GM18526 (cell line): Measurements from ENCODE around the gene THBD.

ENCODE experiments used
- POLR2A ChIP-seq: IDR thresholded peaks from 3 replicates; pipeline ENCODE4 v1.6.1; 2011; ENCODE audit not compliant: insufficient read length; ENCODE audit errors: extremely low read depth

Gene THBD

GRCh38 chr20:23087587-23088251 lies 38.2 kb upstream of the THBD start:
- no peak for TF ChIP-seq POLR2A

- TF ChIP-seq POLR2A, result no peak
These were observed 37.5 kb upstream of the THBD start for GRCh38 chr20:23086931-23087411.

GRCh38 chr20:23086056-23086566 lies 36.6 kb upstream of the THBD start, which contains the start of gene CD93:
Gene CD93, minus strand, starts transcription at chr20:23086324. Its CDS starts 132 bp downstream, at chr20:23086192.
- TF ChIP-seq POLR2A, result no peak

- TF ChIP-seq POLR2A, result no peak
These were observed 36.1 kb upstream of the THBD start for GRCh38 chr20:23085436-23086055.

GRCh38 chr20:23084845-23085365 lies 35.4 kb upstream of the THBD start:
- no peak for TF ChIP-seq POLR2A

- no peak for TF ChIP-seq POLR2A
These were observed 34.9 kb upstream of the THBD start for GRCh38 chr20:23084282-23084844.

GRCh38 chr20:23083553-23084220 lies 34.2 kb upstream of the THBD start:
- TF ChIP-seq POLR2A, result no peak

- TF ChIP-seq POLR2A, result no peak
These were observed 33.5 kb upstream of the THBD start for GRCh38 chr20:23082846-23083552.

GRCh38 chr20:23081263-23081819 lies 31.9 kb upstream of the THBD start:
- TF ChIP-seq POLR2A, result no peak

- no peak for TF ChIP-seq POLR2A
These were observed 31.0 kb upstream of the THBD start for GRCh38 chr20:23080521-23080920.

- TF ChIP-seq POLR2A, result no peak
These were observed 30.5 kb upstream of the THBD start for GRCh38 chr20:23079926-23080325.

GRCh38 chr20:23079016-23079351 lies 29.5 kb upstream of the THBD start:
- TF ChIP-seq POLR2A, result no peak

GRCh38 chr20:23078351-23079015 lies 29.0 kb upstream of the THBD start:
- no peak for TF ChIP-seq POLR2A

- TF ChIP-seq POLR2A, result no peak
These were observed 27.8 kb upstream of the THBD start for GRCh38 chr20:23077277-23077676.
